Tibial nerve (tissue), 4 donors: Measurements from ENCODE around the gene TRAF3IP3. TPM values are rescaled to one million over a fixed set of nuclear protein-coding genes. Genes with fewer than 3 reads are reported as not detected.

Source experiments
- DNase-seq, 2 donors: peaks; one replicate each; pipeline ENCODE4 v3.0.0-alpha.2; 2019; ENCODE audit warnings: low spot score in 2 of 2
- H3K27ac ChIP-seq, 4 donors: fragments of 200-600 bp; sonication (generic) in 3 of 4; one replicate each; pipeline ENCODE4 v1.5.1; 2017 to 2019; ENCODE audit warnings: mild to moderate bottlenecking in 1 of 4
- H3K27me3 ChIP-seq, 2 donors: fragments of 200-600 bp; sonication (generic) in 1 of 2; one replicate each; pipeline versions ENCODE4 v1.5.1 to v1.6.0; 2017 to 2019
- H3K36me3 ChIP-seq, 3 donors: fragments of 200-600 bp; sonication (generic); one replicate each; pipeline ENCODE4 v1.5.1; 2018 to 2019
- H3K4me1 ChIP-seq, 4 donors: fragments of 200-600 bp; sonication (generic) in 3 of 4; one replicate each; pipeline ENCODE4 v1.5.1; 2017 to 2019
- H3K4me3 ChIP-seq, 4 donors: fragments of 200-600 bp; sonication (generic) in 3 of 4; one replicate each; pipeline ENCODE4 v1.5.1; 2017 to 2019; ENCODE audit warnings: mild to moderate bottlenecking in 1 of 4, moderate library complexity in 1 of 4
- H3K9me3 ChIP-seq, 4 donors: fragments of 200-600 bp; sonication (generic) in 3 of 4; one replicate each; pipeline ENCODE4 v1.5.1; 2017 to 2019
- EP300 ChIP-seq, 2 donors: sonication (generic); formaldehyde crosslinking; IDR thresholded peaks; one replicate each; pipeline ENCODE4 v1.6.1; 2017; ENCODE audit warnings: antibody characterized with exemption in 2 of 2, mild to moderate bottlenecking in 1 of 2
- POLR2A ChIP-seq, 2 donors: fragments of 450-650 bp; IDR thresholded peaks; one replicate each; pipeline ENCODE4 v1.6.1; 2017; ENCODE audit warnings: antibody characterized with exemption in 2 of 2, mild to moderate bottlenecking in 2 of 2, moderate library complexity in 2 of 2
- WGBS, 2 donors: methylation state at CpG; one replicate each; pipeline ENCODE4 v1.1.5; 2018; 5-methylcytosine and 5-hydroxymethylcytosine counted together
- total RNA-seq, 4 donors: library from RNA; depleted of rRNA; stranded (reverse); fragments of >200 nt; gene quantifications; one replicate each; pipeline ENCODE4 v1.1.0, GENCODE V29; 2016
- TF ChIP-seq, protein P1 (sequence below), 5 experiments: fragments of 200-600 bp in 3 of 5; fragments of 450-650 bp in 2 of 5; sonication (generic) in 3 of 5; IDR thresholded peaks; one replicate each; pipeline ENCODE4 v1.5.1; 2016 to 2019; ENCODE audit warnings: antibody characterized with exemption in 5 of 5, mild to moderate bottlenecking in 3 of 5, moderate library complexity in 2 of 5

The TRAF3IP3 gene
- total RNA-seq, 4 donors from 2014 or later = 0.87 to 8.0 (median 2.3) TPM

DNA sequence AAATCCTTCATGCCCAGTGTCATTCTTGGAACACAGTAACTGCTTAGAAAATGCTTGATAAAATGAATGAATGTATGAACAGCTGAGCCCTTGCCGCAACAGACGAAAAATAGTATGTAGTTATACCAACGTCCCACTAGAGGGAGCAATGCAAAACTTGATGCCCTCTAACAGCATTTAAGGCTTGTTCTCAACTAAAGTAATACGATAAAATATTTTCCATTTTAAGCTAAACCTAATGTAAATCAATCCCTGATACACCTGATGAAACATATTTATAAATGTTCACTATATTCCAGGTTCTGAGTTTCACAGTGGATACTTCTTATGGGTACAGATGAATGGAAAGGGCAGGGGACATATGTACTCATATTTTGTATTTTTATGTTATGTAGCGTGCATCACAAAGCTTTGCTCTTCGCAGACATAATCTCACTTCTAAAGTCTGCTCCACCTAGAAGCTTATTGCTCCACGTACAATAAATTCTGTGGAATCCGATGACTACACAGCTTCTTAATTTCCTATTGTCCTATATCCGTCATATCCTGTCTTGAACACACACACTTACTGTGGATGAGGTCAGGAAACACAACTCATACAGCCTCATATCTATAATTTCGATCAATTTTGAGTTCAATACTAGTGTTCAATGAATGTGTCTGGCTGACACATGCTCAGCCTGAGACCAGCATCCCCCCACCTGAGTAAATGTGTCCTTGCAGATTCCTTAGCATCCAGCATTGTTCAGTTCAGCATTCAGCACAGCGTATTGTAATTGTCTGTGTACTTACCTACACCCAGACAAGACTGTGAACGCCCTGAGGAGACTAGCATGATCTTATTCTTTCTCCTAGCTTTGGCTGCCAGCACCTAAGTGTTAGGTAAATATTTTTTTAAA is 67.5 kb downstream of the TRAF3IP3 start:
- Histone ChIP-seq H3K9me3 (no peaks in the 10 kb centered on the region), H3K27ac (no peak overlapping the region), H3K4me3 (no peak overlapping the region), H3K27me3 (no peaks in the 10 kb centered on the region), H3K4me1 (peaks cover 0 to 9% (median under 1%) of the 10 kb centered on the region in 4 donors), H3K36me3 (no peaks in the 10 kb centered on the region)
- TF ChIP-seq POLR2A (IDR thresholded peaks at IDR 0.05) (no peak), EP300 (IDR thresholded peaks at IDR 0.05) (no peak)
- TF ChIP-seq, protein P1, sequence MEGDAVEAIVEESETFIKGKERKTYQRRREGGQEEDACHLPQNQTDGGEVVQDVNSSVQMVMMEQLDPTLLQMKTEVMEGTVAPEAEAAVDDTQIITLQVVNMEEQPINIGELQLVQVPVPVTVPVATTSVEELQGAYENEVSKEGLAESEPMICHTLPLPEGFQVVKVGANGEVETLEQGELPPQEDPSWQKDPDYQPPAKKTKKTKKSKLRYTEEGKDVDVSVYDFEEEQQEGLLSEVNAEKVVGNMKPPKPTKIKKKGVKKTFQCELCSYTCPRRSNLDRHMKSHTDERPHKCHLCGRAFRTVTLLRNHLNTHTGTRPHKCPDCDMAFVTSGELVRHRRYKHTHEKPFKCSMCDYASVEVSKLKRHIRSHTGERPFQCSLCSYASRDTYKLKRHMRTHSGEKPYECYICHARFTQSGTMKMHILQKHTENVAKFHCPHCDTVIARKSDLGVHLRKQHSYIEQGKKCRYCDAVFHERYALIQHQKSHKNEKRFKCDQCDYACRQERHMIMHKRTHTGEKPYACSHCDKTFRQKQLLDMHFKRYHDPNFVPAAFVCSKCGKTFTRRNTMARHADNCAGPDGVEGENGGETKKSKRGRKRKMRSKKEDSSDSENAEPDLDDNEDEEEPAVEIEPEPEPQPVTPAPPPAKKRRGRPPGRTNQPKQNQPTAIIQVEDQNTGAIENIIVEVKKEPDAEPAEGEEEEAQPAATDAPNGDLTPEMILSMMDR (IDR thresholded peaks at IDR 0.05) = peak; percentile 55 to 77 (median 67)
- 40 to 42% methylated on average over 12 of the region's 12 CpGs for WGBS, 2 donors
- no peak for DNase-seq

DNA sequence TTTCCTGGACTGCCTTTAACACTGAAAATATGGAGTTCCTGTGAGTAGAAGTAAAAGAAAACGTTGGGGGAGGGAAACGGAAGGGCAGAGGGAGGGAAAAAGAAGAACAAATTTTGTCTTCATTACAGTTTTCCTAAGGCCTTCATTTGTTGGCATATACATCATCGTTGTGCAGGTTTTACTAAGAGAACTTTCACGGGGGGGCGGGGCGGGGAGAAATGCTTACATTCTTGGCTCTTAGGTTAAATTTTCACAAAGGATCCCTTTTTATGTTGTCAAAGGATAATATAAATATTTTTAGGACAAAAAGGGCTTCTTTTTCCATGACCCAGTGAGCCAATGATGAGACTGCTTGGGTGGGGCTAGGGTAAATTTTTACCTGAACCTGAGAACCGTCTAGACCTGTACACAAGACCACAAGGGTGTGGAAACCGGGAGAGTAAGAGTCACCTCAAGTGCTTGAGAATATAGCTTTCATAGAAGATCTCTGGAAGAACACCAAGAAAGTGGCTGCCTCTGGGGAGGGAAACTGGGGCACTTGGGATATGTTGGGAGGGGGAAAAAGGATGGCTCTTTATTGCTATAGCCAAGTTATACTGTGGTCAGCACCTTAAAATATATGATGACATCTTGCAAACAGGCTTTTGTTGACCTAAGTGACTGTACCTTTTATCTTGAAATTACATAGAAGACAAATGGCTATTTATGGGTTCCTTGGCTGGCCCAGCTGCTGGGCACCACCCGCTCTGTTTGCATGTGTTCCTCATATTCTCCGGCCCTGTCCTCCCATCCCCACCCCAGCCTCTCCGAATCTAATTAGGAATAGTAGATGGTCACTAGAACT is 70.0 kb downstream of the TRAF3IP3 start:
- Histone ChIP-seq H3K9me3 (no peaks in the 10 kb centered on the region), H3K27me3 (no peaks in the 10 kb centered on the region)
- 81 to 82% methylated on average over 11 of the region's 11 CpGs for WGBS, 2 donors

DNA sequence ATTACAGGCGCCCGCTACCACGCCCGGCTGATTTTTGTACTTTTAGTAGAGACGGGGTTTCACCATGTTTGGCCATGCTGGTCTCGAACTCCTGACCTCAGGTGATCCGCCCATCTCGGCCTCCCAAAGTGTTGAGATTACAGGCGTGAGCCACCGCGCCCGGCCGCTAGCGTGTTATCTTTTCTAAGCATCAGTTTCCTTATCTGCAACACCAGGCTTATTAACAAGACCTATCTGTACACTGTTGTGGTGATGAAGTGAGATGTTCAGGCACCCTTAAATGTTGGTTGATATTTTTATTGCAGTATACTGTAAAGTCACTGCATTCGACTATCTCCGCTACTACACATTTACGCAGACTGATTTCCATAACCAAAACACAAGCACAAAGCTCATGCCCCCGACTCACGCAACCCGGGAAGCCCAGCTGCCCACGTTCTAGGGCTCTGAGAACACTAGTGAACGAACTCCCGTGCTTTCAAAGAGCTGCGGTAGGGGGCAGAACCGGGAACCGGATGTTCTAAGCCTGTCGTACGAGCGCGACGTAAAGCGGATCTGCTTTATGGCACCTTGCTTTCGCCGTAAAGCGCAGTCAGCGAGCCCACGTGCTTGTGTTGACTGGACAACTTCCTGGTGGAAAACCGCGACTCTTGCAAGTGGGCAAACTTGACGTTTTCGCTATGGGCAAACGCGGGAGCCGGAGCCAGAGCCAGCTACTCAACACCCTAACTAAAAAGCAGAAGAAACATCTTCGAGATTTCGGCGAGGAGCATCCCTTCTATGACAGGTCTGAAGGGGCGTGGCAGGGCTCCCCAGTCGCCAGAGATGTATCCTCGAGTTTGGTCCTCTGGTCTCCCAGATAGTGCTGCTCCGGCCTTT is 71.8 kb downstream of the TRAF3IP3 start, which contains the start of gene UTP25:
TSS of gene UTP25 (plus strand) at position 589 of the 879 bp plus-strand sequence. CDS start at position 681, 92 bp downstream.
- Histone ChIP-seq H3K4me3 (peak within 1 kb of the TSS; percentile 70 to 91 (median 74)), H3K27ac (peak within 1 kb of the TSS; percentile 21 to 86 (median 73)), H3K36me3 (peaks cover 0 to 23% (median 0%) of the 10 kb centered on the region in 3 donors), H3K9me3 (no peaks in the 10 kb centered on the region), H3K27me3 (no peaks in the 10 kb centered on the region), H3K4me1 (peaks cover 0 to 34% (median 3%) of the 10 kb centered on the region in 4 donors)
- 25 to 30% methylated on average over 46 to 51 of the region's 51 CpGs for WGBS, 2 donors
- DNase-seq = peak; percentile 86 to 97
- TF ChIP-seq POLR2A (IDR thresholded peaks at IDR 0.05) (peak in 1 of 2 donors; percentile 36), EP300 (IDR thresholded peaks at IDR 0.05) (peak; percentile 73 to 96)
- TF ChIP-seq, protein P1 (IDR thresholded peaks at IDR 0.05) = peak; percentile 52 to 90 (median 70)

More for the DNA sequence above, 70.0 kb downstream of the TRAF3IP3 start:
- Histone ChIP-seq H3K4me3 (no peak overlapping the region), H3K27ac (no peak overlapping the region), H3K4me1 (peaks cover 0 to 33% (median 3%) of the 10 kb centered on the region in 4 donors), H3K36me3 (peaks cover 0 to 7% (median 0%) of the 10 kb centered on the region in 3 donors)
- no peak for DNase-seq
- no peak for TF ChIP-seq POLR2A (IDR thresholded peaks at IDR 0.05)
- no peak for TF ChIP-seq EP300 (IDR thresholded peaks at IDR 0.05)
- TF ChIP-seq, protein P1 (IDR thresholded peaks at IDR 0.05) = no peak

DNA sequence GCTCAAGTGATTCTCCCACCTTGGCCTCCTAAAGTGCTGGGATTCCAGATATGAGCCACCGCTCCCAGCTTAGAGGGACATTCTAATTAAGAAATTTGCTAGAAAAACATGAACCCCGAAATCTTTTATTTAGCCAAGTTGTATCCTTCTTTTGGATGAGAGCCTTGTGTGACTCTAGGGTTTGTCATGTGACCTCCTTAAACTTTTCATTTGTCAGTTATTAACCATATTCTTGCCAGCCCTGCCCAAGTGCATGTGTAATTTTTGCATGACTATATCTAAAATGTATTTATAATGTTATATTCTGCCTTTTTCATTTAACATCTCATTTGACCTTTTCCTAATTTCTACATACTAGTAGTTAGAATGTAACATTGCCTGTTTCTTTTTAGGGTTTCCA is 73.9 kb downstream of the TRAF3IP3 start:
- no peak overlapping the region for H3K27ac ChIP-seq
- 57 to 60% methylated on average over 2 of the region's 2 CpGs for WGBS, 2 donors
- H3K27me3 ChIP-seq = no peaks in the 10 kb centered on the region
- H3K4me3 ChIP-seq = no peak overlapping the region
- DNase-seq = no peak
- H3K9me3 ChIP-seq = no peaks in the 10 kb centered on the region
- H3K36me3 ChIP-seq = peaks cover 0 to 44% (median 8%) of the 10 kb centered on the region in 3 donors
- H3K4me1 ChIP-seq = peaks cover 0 to 30% (median 3%) of the 10 kb centered on the region in 4 donors
- TF ChIP-seq, protein P1 (IDR thresholded peaks at IDR 0.05) = no peak
